Liver (tissue), 3 donors: Measurements from ENCODE around the gene FZR1.

ENCODE experiments used
- EGR1 ChIP-seq, 2 donors: IDR thresholded peaks; 2 replicates each; pipeline ENCODE4 v1.6.1; 2016 to 2018; ENCODE audit warnings: antibody characterized with exemption in 2 of 2, low read depth in 2 of 2
- RAD21 ChIP-seq, 2 donors: IDR thresholded peaks; 2 replicates each; pipeline ENCODE4 v1.6.1; 2016; ENCODE audit warnings: antibody characterized with exemption in 2 of 2, mild to moderate bottlenecking in 2 of 2
- RXRA ChIP-seq, 2 donors: IDR thresholded peaks; 2 replicates each; pipeline ENCODE4 v1.6.1; 2017 to 2018; ENCODE audit warnings: antibody characterized with exemption in 2 of 2, mild to moderate bottlenecking in 1 of 2
- TAF1 ChIP-seq: conservative IDR thresholded peaks from 2 replicates; pipeline ENCODE4 v1.6.1; 2016; ENCODE audit warnings: antibody characterized with exemption, mild to moderate bottlenecking
- YY1 ChIP-seq: IDR thresholded peaks from 2 replicates; pipeline ENCODE4 v1.6.1; 2016; ENCODE audit warnings: antibody characterized with exemption, mild to moderate bottlenecking
- TF ChIP-seq, protein P1 (sequence below): IDR thresholded peaks from 2 replicates; pipeline ENCODE4 v1.6.1; 2016; ENCODE audit warnings: antibody characterized with exemption, mild to moderate bottlenecking
- TF ChIP-seq, protein P2 (sequence below): fragments of 150-350 bp; IDR thresholded peaks from 2 replicates; pipeline ENCODE4 v1.5.1; 2017; ENCODE audit warnings: improper control_type of control experiment, low read depth, low read length; ENCODE audit not compliant: missing input control
- TF ChIP-seq, protein P3 (sequence below): IDR thresholded peaks from 2 replicates; pipeline ENCODE4 v1.6.1; 2016; ENCODE audit warnings: antibody characterized with exemption
- donor health status: healthy.
- donor health status: healthy.

DNA sequence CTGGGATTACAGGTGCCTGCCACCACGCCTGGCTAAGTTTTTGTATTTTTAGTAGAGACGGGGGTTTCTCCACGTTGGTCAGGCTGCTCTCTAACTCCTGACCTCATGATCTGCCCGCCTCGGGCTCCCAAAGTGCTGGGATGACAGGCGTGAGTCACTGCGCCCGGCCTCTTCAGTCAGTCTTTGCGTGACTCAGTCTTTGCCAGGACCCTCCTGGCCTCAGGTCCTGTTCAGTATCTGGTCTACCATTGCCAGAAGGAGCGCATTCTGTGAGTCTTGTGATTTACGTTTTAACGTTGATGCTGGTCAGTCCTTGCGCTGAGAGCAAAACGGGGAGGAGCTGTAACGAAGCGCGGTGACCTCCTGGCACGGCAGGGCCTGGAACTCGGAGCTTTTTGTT is 59.0 kb downstream of the FZR1 start:
- TF ChIP-seq, protein P1, sequence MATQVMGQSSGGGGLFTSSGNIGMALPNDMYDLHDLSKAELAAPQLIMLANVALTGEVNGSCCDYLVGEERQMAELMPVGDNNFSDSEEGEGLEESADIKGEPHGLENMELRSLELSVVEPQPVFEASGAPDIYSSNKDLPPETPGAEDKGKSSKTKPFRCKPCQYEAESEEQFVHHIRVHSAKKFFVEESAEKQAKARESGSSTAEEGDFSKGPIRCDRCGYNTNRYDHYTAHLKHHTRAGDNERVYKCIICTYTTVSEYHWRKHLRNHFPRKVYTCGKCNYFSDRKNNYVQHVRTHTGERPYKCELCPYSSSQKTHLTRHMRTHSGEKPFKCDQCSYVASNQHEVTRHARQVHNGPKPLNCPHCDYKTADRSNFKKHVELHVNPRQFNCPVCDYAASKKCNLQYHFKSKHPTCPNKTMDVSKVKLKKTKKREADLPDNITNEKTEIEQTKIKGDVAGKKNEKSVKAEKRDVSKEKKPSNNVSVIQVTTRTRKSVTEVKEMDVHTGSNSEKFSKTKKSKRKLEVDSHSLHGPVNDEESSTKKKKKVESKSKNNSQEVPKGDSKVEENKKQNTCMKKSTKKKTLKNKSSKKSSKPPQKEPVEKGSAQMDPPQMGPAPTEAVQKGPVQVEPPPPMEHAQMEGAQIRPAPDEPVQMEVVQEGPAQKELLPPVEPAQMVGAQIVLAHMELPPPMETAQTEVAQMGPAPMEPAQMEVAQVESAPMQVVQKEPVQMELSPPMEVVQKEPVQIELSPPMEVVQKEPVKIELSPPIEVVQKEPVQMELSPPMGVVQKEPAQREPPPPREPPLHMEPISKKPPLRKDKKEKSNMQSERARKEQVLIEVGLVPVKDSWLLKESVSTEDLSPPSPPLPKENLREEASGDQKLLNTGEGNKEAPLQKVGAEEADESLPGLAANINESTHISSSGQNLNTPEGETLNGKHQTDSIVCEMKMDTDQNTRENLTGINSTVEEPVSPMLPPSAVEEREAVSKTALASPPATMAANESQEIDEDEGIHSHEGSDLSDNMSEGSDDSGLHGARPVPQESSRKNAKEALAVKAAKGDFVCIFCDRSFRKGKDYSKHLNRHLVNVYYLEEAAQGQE, result no peak
- TF ChIP-seq RAD21 (IDR thresholded peaks at IDR 0.05) (no peak), EGR1 (IDR thresholded peaks at IDR 0.05; ENCODE audit: low read depth in 2 of 2) (no peak), TAF1 (no peak), RXRA (IDR thresholded peaks at IDR 0.05) (no peak), YY1 (no peak)
- TF ChIP-seq, protein P2, sequence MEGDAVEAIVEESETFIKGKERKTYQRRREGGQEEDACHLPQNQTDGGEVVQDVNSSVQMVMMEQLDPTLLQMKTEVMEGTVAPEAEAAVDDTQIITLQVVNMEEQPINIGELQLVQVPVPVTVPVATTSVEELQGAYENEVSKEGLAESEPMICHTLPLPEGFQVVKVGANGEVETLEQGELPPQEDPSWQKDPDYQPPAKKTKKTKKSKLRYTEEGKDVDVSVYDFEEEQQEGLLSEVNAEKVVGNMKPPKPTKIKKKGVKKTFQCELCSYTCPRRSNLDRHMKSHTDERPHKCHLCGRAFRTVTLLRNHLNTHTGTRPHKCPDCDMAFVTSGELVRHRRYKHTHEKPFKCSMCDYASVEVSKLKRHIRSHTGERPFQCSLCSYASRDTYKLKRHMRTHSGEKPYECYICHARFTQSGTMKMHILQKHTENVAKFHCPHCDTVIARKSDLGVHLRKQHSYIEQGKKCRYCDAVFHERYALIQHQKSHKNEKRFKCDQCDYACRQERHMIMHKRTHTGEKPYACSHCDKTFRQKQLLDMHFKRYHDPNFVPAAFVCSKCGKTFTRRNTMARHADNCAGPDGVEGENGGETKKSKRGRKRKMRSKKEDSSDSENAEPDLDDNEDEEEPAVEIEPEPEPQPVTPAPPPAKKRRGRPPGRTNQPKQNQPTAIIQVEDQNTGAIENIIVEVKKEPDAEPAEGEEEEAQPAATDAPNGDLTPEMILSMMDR, result no peak
- TF ChIP-seq, protein P3, sequence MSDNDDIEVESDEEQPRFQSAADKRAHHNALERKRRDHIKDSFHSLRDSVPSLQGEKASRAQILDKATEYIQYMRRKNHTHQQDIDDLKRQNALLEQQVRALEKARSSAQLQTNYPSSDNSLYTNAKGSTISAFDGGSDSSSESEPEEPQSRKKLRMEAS, result no peak
